Stimulated activated CD4-positive, alpha-beta T cell treated with anti-CD3 and anti-CD28 coated beads, TNF-alpha, amount 100 ng/mL, for 48 hours (primary cell): ENCODE data around the gene ARHGAP27.
"Not testable (repeated sequence)": the region's sequence is repeated elsewhere in the genome, so short reads cannot be mapped to it uniquely, and the experiment has no call there.

Experiments
- DNase-seq, 3 donors: peaks; one replicate each; pipeline ENCODE4 v3.0.0-alpha.2; 2020; ENCODE audit warnings: low read depth in 3 of 3

ARHGAP27 gene

DNA sequence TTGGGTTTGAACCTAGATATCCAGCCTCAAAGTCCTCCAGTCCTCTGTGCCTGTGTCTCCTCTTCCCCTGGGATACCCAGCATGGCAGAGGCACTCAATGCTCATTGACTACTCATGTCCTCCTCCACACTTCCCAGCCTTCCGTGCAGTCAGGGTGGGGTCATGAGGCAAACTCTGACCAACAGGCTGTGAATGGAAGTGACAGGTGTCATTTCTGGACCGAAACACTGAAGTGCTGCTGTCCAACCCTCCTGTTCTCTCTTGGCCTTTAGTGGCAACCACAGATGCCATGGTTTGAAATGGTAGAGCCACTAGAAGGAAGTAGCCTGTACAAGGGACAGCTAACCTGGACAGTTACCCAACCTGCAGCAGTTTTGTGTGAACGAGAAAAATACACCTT is 69.2 kb downstream of the ARHGAP27 start:
- no peak for DNase-seq

DNA sequence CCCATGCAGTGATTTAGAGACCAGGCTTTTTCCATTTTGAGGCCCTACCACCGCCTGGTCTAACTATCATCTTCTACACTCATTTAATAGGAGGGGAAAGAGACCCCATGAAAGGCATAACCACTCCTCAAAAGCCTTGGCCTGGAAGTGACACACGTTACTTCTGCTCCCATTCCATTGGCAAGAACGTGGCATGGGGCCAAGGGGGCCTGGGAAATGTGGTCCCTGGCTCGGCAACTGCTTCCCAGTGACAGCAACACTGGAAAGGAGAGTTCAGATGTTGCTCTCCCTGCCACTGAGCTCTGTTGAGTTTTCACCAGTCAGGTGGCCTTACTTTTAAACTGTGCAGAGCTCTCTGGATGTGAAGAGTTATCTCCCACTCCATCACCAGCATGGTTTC is 70.7 kb downstream of the ARHGAP27 start:
- DNase-seq = no peak

DNA sequence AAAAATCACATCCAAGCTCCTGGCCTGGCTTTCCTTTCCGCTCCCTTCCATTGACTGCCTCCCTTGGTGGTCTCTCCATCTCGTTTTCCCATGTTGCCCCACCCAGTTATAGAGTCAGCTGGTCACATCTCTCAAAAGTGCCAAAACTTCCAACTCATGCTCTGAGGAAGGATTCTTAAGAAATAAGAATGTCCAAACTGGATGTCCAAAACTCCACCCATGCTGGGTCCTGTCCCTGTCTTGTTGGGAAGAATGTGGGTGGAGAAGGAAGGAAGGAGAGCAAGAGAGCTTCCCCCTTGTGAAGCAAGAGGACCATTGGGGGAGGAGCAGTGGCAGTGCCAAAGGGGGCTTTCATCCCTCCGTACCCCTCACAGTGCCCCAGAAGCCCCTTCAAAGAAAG is 71.2 kb downstream of the ARHGAP27 start:
- no peak for DNase-seq

- no peak for DNase-seq
Measured at GRCh38 chr17:45357364-45357997, 75.2 kb downstream of the ARHGAP27 start.

- no peak for DNase-seq
Measured at GRCh38 chr17:45355087-45355486, 77.6 kb downstream of the ARHGAP27 start.

- DNase-seq = peak; percentile 5 to 13 (median 8)
Measured at GRCh38 chr17:45353043-45353442, 79.6 kb downstream of the ARHGAP27 start.

DNA sequence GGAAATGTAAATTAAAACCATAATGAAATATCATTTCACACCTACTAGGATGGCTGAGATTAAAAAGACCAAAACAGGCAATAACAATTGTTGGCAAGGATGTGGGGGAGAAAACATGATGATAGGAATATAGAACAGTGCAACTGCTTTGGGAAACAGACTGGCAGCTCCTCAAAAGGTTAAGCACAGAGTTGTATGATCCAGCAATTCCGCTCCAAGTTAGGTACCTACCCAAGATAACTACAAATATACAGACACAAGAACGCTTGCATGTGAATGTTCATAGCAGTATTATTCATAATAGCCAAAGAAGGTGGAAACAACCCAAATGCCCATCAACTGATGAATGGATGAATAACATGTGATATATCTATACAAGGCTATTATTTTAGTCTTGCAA is 80.8 kb downstream of the ARHGAP27 start:
- no peak for DNase-seq

DNA sequence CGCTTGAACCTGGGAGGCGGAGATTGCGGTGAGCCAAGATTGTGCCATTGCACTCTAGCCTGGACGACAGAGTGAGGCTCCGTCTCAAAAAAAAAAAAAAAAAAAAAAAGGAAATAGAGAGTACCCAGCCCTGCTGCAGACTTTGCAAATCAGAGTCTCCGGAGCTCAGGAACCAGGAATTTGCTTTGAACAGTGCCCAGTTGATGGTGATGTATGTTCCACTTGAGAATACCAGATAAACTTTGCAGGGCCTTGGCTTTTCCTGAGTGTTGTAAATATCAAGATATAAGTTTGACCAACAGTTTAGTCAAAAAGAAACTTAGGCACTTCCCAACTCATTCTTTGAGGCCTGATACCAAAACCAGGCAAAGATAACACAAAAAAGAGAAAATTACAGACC is 85.2 kb downstream of the ARHGAP27 start:
- DNase-seq = no peak

GRCh38 chr17:45346216-45347015 is 86.3 kb downstream of the ARHGAP27 start:
- no peak for DNase-seq

DNA sequence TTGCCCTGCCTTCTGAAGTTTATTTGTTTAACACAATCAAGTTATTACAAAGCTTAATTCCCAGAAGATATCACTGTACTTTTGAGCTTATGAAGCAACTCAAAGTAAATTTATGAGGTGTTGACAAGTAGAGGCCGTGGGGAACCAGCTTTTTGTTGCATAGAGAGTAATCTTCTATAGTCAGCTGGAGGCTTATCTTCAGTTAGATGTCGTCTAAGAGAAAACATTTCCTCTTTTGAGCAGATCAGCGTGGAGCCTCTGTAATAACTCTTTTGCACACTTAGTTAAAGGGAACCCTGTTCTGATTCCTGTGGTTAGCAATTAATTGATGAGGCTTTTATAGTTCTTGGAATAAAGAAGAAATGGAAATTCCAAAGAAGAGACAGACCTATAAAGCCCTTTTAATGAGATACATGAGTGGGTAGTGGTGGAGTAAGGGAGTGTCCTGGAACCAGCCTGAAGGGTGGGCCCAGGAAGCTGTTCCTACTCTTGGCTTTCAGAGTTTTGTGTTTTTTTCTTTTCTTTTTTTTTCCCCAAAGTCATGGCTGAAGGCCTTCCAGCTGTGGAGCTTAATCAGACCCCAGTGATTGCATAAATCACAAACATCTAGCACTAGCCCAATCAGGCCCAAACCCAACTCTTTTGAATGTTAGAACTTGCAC is 87.0 kb downstream of the ARHGAP27 start:
- DNase-seq = no peak

GRCh38 chr17:45345246-45345553 is 87.5 kb downstream of the ARHGAP27 start:
- DNase-seq = no peak

DNA sequence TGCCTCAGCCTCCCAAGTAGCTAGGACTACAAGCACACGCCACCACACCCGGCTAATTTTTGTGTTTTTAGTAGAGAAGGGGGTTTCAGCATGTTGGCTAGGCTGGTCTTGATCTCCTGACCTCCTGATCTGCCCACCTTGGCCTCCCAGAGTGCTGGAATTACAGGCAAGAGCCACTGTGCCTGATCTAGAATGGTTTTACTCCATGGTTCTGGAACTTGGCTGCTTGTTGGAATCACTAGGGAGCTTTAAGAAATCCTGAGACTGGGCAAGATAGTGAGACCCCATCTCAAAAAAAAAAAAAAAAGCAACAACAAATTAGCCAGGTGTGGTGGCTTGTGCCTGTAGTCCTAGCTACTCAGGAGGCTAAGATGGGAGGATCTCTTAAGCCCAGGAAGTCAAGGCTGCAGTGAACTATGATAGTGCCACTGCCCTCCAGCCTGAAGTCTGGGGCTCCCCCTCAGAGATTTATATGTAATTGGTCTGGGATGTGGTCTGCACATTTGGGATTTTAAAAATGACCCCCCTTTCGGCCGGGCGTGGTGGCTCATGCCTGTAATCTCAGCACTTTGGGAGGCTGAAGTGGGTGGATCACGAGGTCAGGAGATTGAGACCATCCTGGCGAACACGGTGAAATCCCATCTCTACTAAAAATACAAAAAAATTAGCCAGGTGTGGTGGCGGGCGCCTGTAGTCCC is 88.6 kb downstream of the ARHGAP27 start:
- not testable (repeated sequence) for DNase-seq
